ENCODE data around the gene PRRT3. TPM values are rescaled to one million over a fixed set of nuclear protein-coding genes. Genes with fewer than 3 reads are reported as not detected.

PRRT3 gene
- total and polyA plus RNA-seq, 2 of the 13 experiments (the other 11 are each of a cell fraction or from before 2014, with no cell fraction given): 0.22 to 0.44 TPM

DNA sequence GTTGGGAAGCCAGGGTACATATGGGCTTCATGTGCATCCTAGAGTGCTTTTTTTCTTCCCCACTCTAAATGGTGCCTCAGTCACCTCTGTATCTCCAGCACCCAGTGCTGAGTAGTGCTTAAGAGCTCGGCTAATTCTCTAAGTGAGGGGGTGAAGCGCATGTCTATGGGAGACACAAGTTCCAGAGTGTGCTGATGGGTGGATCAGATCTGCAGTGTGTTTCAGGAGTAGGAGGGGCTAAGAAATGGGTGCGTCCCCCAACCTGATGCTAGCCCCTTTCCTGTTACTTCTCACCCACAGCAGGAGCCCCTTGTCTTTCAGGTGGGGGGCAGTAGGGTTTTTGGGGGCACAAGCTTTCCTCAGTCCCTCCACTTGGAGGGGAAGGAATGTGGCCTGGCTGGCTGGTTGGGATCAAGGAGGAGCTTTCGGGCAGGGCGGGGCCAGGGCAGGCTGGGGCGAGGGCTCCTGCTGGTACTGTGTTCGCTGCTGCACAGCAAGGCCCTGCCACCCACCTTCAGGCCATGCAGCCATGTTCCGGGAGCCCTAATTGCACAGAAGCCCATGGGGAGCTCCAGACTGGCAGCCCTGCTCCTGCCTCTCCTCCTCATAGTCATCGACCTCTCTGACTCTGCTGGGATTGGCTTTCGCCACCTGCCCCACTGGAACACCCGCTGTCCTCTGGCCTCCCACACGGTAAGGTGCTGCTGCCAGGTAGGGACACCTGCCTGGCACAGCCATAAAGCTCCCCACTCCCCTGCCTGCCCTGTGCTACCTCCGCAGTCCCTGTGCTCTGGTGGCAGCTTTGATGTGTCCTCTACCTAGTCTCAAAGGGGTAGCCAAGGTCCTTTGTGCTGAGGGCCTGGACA, 49.6 kb downstream of the PRRT3 start, which contains the start of gene IL17RE (continued):
- 0 out of 2 replicates have a peak, but pooled peaks have one; percentile 31 for TF ChIP-seq CAMTA2 (CRISPR knock-in tag; IDR thresholded peaks at IDR 0.05; ENCODE audit: borderline replicate concordance)
- TF ChIP-seq PAX8 (CRISPR knock-in tag; IDR thresholded peaks at IDR 0.05; ENCODE audit: borderline replicate concordance): 0 out of 2 replicates have a peak, but pooled peaks have one; percentile 6
- no peak for TF ChIP-seq ISL2 (CRISPR knock-in tag; IDR thresholded peaks at IDR 0.05)
- peak; percentile 23; the same call in 1 of the 2 replicates for TF ChIP-seq REPIN1 (CRISPR knock-in tag; IDR thresholded peaks at IDR 0.05; ENCODE audit: borderline replicate concordance, low read depth)
- no peak for TF ChIP-seq RBAK (CRISPR knock-in tag; IDR thresholded peaks at IDR 0.05)
- TF ChIP-seq ZNF564 (CRISPR knock-in tag; IDR thresholded peaks at IDR 0.05): no peak
- TF ChIP-seq, protein P1, sequence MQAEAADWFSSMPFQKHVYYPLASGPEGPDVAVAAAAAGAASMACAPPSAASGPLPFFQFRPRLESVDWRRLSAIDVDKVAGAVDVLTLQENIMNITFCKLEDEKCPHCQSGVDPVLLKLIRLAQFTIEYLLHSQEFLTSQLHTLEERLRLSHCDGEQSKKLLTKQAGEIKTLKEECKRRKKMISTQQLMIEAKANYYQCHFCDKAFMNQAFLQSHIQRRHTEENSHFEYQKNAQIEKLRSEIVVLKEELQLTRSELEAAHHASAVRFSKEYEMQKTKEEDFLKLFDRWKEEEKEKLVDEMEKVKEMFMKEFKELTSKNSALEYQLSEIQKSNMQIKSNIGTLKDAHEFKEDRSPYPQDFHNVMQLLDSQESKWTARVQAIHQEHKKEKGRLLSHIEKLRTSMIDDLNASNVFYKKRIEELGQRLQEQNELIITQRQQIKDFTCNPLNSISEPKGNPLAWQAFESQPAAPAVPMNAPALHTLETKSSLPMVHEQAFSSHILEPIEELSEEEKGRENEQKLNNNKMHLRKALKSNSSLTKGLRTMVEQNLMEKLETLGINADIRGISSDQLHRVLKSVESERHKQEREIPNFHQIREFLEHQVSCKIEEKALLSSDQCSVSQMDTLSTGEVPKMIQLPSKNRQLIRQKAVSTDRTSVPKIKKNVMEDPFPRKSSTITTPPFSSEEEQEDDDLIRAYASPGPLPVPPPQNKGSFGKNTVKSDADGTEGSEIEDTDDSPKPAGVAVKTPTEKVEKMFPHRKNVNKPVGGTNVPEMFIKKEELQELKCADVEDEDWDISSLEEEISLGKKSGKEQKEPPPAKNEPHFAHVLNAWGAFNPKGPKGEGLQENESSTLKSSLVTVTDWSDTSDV (CRISPR knock-in tag; IDR thresholded peaks at IDR 0.05): 0 out of 2 replicates have a peak, but pooled peaks have one; percentile 31
- TF ChIP-seq MLLT10 (CRISPR knock-in tag; IDR thresholded peaks at IDR 0.05): no peak
- TF ChIP-seq, protein P2, sequence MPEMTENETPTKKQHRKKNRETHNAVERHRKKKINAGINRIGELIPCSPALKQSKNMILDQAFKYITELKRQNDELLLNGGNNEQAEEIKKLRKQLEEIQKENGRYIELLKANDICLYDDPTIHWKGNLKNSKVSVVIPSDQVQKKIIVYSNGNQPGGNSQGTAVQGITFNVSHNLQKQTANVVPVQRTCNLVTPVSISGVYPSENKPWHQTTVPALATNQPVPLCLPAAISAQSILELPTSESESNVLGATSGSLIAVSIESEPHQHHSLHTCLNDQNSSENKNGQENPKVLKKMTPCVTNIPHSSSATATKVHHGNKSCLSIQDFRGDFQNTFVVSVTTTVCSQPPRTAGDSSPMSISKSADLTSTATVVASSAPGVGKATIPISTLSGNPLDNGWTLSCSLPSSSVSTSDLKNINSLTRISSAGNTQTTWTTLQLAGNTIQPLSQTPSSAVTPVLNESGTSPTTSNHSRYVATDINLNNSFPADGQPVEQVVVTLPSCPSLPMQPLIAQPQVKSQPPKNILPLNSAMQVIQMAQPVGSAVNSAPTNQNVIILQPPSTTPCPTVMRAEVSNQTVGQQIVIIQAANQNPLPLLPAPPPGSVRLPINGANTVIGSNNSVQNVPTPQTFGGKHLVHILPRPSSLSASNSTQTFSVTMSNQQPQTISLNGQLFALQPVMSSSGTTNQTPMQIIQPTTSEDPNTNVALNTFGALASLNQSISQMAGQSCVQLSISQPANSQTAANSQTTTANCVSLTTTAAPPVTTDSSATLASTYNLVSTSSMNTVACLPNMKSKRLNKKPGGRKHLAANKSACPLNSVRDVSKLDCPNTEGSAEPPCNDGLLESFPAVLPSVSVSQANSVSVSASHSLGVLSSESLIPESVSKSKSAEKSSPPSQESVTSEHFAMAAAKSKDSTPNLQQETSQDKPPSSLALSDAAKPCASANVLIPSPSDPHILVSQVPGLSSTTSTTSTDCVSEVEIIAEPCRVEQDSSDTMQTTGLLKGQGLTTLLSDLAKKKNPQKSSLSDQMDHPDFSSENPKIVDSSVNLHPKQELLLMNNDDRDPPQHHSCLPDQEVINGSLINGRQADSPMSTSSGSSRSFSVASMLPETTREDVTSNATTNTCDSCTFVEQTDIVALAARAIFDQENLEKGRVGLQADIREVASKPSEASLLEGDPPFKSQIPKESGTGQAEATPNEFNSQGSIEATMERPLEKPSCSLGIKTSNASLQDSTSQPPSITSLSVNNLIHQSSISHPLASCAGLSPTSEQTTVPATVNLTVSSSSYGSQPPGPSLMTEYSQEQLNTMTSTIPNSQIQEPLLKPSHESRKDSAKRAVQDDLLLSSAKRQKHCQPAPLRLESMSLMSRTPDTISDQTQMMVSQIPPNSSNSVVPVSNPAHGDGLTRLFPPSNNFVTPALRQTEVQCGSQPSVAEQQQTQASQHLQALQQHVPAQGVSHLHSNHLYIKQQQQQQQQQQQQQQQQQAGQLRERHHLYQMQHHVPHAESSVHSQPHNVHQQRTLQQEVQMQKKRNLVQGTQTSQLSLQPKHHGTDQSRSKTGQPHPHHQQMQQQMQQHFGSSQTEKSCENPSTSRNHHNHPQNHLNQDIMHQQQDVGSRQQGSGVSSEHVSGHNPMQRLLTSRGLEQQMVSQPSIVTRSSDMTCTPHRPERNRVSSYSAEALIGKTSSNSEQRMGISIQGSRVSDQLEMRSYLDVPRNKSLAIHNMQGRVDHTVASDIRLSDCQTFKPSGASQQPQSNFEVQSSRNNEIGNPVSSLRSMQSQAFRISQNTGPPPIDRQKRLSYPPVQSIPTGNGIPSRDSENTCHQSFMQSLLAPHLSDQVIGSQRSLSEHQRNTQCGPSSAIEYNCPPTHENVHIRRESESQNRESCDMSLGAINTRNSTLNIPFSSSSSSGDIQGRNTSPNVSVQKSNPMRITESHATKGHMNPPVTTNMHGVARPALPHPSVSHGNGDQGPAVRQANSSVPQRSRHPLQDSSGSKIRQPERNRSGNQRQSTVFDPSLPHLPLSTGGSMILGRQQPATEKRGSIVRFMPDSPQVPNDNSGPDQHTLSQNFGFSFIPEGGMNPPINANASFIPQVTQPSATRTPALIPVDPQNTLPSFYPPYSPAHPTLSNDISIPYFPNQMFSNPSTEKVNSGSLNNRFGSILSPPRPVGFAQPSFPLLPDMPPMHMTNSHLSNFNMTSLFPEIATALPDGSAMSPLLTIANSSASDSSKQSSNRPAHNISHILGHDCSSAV (CRISPR knock-in tag; IDR thresholded peaks at IDR 0.05; ENCODE audit: borderline replicate concordance): no peak
- no peak for TF ChIP-seq ZNF777 (CRISPR knock-in tag; IDR thresholded peaks at IDR 0.05)
- TF ChIP-seq, protein P3, sequence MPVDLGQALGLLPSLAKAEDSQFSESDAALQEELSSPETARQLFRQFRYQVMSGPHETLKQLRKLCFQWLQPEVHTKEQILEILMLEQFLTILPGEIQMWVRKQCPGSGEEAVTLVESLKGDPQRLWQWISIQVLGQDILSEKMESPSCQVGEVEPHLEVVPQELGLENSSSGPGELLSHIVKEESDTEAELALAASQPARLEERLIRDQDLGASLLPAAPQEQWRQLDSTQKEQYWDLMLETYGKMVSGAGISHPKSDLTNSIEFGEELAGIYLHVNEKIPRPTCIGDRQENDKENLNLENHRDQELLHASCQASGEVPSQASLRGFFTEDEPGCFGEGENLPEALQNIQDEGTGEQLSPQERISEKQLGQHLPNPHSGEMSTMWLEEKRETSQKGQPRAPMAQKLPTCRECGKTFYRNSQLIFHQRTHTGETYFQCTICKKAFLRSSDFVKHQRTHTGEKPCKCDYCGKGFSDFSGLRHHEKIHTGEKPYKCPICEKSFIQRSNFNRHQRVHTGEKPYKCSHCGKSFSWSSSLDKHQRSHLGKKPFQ (CRISPR knock-in tag; IDR thresholded peaks at IDR 0.05; ENCODE audit: insufficient replicate concordance): no peak
- TF ChIP-seq NCOA1 (CRISPR knock-in tag; IDR thresholded peaks at IDR 0.05): peak; percentile 75; the same call in 1 of the 2 replicates
- no peak for TF ChIP-seq PRMT3 (CRISPR knock-in tag; IDR thresholded peaks at IDR 0.05; ENCODE audit: borderline replicate concordance, low read depth)
- no peak for TF ChIP-seq FOXO1 (CRISPR knock-in tag; IDR thresholded peaks at IDR 0.05)
- no peak for TF ChIP-seq ZNF557 (CRISPR knock-in tag; IDR thresholded peaks at IDR 0.05)
- TF ChIP-seq FIP1L1 (IDR thresholded peaks at IDR 0.05; ENCODE audit: borderline replicate concordance, insufficient read depth, low read depth, low read length): no peak

Data from HepG2 (cell line).